ENCODE measurements around the gene MIS18A. TPM values are rescaled to one million over a fixed set of nuclear protein-coding genes. Genes with fewer than 3 reads are reported as not detected.
"Not testable (repeated sequence)": the region's sequence is repeated elsewhere in the genome, so short reads cannot be mapped to it uniquely, and the experiment has no call there.

Gene MIS18A
- polyA plus RNA-seq (2013, experiment 1 of 2; ENCODE audit: insufficient read length): 16.1 TPM
- 4.8 TPM for polyA plus RNA-seq (2013, experiment 2 of 2; ENCODE audit: insufficient read length)

DNA sequence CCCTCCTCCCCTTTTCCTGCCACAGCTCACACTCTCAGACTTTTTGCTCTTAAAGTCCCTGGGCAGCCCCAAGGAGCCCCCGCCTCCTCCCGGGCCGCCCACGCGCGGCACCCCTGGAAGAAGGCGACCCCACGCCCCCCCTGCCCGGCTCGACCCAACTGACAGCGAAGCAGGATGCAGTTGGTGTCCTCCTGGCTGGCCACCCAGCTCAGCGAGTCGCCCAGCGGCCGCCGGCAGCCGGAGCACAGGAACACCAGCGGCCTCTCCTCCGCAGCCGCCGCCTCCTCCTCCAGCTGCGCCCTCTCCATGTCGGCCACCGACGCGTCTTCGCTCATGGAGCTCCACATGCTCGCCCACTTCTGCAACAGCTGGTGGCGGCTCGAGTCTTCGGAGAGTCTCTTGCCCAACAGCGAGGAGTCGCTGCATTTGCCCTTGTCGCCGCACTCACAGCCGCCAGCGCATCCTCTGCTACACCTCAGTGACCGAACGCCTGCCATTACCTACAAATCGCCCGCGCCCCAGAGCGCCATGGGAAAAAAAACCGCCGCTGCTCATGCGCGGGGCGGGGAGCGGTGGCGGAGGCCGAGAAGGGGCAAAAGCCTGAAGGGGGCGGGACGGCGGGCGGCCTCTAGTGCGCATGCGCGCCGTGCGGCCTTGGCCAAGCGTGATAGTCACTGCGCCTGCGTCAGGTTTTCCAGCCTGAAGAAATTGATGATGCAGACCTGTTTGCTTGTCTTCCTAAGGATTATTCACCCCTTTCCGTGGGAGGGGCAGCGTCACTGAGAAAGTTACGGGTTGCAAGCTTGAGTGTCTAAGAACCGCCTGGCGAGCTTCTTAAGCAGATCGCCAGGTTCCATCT is at the start of gene MIS18A:
MIS18A (minus strand) TSS at position 532 of the 859 bp plus-strand sequence; CDS start at position 497, 35 bp downstream.
- peak; percentile 92 for DNase-seq

- peak; percentile 62 for DNase-seq
These were observed 49.7 kb upstream of the MIS18A start for GRCh38 chr21:32328595-32328994.

GRCh38 chr21:32325706-32326105 is 46.9 kb upstream of the MIS18A start:
- DNase-seq: no peak

GRCh38 chr21:32322676-32323075 is 43.8 kb upstream of the MIS18A start:
- no peak for DNase-seq

DNA sequence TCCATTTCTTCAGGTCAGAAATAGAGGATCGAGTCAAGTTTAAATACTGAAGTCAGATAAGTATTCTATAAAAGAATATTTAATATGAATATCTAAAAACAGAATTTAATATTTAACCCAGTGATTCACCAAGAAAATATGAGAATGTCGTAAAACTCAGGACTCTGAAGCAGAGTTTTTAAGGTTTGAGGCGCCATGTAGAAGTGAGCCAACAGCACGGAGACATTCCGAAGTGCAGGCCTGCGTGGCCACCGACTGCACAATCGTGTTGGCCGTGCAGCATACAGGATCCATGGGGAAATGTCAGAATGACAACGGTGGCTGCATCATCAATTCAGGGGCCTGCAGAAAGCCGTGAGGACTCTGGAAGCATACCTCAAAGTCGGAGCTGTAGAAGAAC is 43.3 kb upstream of the MIS18A start:
- no peak for DNase-seq

GRCh38 chr21:32321480-32321879 is 42.6 kb upstream of the MIS18A start:
- DNase-seq: no peak

GRCh38 chr21:32320726-32321125 is 41.9 kb upstream of the MIS18A start:
- DNase-seq: no peak

DNA sequence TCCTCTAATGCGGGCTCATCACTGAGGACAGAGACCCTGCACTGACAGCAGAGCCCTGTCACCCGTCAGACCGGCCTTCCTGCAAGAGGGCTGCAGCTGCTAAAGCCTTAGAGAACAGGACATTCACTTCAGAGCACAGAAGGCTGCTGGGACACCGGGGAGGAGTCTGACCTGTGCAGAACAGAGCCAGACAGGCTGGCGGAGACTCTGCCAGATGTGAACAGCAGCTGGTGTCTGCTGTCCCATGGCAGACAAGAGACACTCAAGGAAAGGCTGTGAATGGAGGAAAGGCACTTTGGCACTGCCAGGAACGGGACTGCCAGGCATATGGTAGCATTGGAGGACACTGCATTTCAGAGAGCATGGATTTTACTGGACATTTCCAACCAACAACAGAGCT is 41.2 kb upstream of the MIS18A start:
- no peak for DNase-seq

DNA sequence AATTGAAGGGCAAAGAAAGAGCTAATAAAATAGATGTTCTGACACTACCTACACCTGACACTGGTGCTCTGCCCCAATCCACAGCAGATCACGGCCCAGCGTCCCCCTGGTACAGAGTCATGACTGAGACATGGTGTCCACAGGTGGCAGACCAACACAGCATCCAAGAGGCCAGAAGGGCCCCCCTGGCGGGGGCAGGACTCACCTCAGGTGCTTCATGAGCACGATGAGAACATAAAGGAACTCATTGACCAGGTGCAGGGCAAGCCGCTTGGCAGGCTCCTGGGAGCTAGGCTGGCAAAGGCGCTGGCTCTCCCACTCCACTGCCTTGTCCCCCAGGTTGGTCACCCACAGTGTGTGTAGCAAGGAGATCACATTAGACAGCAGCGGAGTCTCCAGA is 40.2 kb upstream of the MIS18A start:
- no peak for DNase-seq

- no peak for DNase-seq
These were observed 38.9 kb upstream of the MIS18A start for GRCh38 chr21:32317726-32318125.

GRCh38 chr21:32316361-32317215 is 37.7 kb upstream of the MIS18A start:
- no peak for DNase-seq

- DNase-seq: no peak
These were observed 36.8 kb upstream of the MIS18A start for GRCh38 chr21:32315511-32316281.

DNA sequence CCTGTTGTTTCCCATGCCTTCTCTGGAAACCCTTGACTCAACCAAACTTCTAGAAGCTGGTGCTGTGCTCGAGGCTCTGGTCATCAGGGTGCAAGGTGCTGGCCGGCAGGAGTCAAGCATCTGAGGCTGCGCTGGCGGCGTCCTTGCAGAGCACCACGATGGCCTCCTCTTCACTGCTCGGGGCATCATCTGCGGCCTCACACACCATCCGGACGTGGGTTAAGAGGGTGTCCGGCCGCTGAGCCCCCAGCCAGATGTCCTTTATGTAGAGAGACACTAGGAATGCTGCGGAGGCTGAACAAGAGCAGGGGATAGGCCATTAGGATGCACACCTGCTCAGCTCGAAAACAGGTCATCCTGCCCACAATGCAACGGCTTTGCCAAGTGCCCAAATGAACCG is 36.0 kb upstream of the MIS18A start:
- DNase-seq: no peak

DNA sequence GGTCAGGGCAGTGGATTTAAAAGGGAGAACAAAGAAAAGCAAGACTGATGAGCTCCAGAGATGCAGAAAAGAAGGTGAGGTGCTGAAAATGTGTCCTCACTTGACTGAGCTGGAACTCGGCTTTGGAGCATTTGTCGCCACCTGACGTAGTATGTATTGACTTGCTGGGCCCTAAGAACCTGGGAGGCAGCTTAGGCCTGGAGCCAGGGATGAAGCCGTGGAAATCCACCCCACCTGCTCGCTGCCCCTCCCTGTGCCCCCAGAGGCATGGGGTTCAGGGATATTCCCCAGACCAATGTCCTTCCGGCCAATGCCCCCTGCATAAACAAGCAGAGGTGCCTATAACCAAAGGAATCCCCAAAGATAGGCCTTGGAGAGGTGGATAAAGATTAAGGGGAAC is 34.1 kb upstream of the MIS18A start:
- DNase-seq: no peak

- DNase-seq: no peak
These were observed 33.5 kb upstream of the MIS18A start for GRCh38 chr21:32312326-32312725.

- DNase-seq: no peak
These were observed 32.8 kb upstream of the MIS18A start for GRCh38 chr21:32311621-32312020.

- DNase-seq: not testable (repeated sequence)
These were observed 32.1 kb upstream of the MIS18A start for GRCh38 chr21:32310976-32311375.

GRCh38 chr21:32309906-32310460 is 31.1 kb upstream of the MIS18A start:
- DNase-seq: no peak

- DNase-seq: no peak
These were observed 29.8 kb upstream of the MIS18A start for GRCh38 chr21:32308696-32309095.

GRCh38 chr21:32307706-32308105 is 28.9 kb upstream of the MIS18A start:
- peak; percentile 20 for DNase-seq

DNA sequence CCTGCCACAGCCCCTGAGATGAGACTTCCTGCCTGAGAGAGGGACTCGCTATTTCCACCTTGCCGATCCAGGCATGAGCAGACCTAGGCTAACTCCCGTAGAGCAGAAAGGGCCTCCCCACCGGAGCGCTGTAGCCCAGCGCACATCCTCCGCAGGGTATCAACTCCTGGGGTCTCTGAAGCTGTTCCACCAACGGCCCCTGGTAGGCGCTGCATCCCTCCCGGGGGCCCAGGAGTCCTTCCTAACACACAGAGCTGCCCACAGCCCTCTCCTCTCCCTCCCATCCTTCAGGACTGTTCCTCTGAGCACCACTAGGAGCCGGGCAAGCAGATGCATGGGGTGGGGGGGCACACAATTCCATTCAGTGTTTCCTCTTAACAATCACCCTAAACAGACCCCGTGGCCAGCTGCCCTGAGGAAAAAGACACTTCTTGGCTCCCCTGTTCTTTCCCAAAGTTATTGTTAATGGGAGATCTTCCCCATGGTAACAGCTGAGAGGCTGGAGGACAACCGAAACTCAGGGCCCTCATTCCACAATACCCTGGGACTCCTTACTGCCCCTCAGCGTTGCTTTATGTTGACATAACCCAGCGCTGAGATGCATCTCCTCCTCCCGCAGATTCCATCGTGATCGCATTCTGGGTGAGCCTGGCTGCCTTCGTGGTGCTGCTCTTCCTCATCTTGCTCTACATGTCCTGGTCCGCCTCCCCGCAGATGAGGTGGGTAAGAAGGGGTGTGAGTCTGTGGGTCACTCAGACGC is 27.4 kb upstream of the MIS18A start:
- no peak for DNase-seq

- DNase-seq: no peak
These were observed 26.1 kb upstream of the MIS18A start for GRCh38 chr21:32304998-32305397.

All from fibroblast of skin of back (primary cell).